ENCODE data around the gene EPB41L2.

EPB41L2 gene

DNA sequence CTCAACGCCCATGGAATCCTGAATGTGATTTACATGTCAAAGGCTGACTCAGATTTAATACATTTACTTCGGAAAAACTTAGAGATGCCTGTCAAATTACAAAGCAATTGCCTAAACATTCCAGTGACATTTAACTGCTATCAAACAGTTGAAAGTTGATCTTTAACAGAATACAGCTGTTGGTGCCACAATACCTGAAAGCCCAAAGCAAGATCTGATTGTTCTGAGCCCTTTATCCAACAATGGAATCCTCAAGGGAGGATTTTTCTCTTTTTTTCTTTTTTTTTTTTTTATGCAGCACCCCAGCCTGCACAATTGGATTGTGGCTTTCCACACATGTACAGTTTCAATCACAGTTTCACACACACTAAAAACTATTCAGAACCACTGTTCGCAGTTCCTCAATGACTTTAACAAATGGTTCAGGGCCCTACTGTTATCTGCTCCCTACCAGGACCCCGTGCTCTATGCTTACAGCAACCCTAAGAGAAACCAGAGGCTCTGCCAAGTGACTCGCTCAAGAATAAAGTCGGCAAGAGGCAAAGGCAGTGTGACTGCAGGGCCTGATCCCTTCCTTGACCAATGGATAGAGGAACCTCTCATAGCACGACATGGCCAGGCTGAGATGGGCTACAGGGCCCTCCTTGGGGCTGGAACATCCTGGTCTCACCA is 33.3 kb downstream of the EPB41L2 start:
- DNase-seq (ENCODE audit: low read depth), result peak; percentile 14
- H3K4me3 ChIP-seq (ENCODE audit: low read length), result no peak overlapping the region
- TF ChIP-seq, protein P1, sequence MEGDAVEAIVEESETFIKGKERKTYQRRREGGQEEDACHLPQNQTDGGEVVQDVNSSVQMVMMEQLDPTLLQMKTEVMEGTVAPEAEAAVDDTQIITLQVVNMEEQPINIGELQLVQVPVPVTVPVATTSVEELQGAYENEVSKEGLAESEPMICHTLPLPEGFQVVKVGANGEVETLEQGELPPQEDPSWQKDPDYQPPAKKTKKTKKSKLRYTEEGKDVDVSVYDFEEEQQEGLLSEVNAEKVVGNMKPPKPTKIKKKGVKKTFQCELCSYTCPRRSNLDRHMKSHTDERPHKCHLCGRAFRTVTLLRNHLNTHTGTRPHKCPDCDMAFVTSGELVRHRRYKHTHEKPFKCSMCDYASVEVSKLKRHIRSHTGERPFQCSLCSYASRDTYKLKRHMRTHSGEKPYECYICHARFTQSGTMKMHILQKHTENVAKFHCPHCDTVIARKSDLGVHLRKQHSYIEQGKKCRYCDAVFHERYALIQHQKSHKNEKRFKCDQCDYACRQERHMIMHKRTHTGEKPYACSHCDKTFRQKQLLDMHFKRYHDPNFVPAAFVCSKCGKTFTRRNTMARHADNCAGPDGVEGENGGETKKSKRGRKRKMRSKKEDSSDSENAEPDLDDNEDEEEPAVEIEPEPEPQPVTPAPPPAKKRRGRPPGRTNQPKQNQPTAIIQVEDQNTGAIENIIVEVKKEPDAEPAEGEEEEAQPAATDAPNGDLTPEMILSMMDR (IDR thresholded peaks at IDR 0.05; ENCODE audit: insufficient read depth, low read depth, low read length, missing control alignments), result no peak

DNA sequence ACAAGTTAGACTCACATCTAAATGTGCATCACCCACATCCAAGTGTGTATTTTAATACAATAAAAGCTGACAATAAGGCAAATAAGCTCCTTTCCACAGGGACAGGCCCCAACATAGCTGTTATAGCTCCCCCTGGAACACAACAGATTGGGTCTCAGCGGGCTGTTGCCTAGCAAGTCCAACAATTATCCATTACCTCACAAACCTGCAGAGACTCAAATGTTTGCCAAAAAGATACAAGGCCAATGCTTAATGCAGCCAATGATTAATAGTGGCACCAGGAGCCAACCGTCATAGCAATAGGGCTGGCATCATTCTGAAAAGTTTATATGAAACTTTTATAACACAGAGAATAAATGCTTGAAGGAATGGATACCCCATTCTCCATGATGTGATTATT is 35.7 kb downstream of the EPB41L2 start:
- no peak overlapping the region for H3K4me3 ChIP-seq (ENCODE audit: low read length)
- no peak for DNase-seq (ENCODE audit: low read depth)
- TF ChIP-seq, protein P1 (IDR thresholded peaks at IDR 0.05; ENCODE audit: insufficient read depth, low read depth, low read length, missing control alignments), result no peak

DNA sequence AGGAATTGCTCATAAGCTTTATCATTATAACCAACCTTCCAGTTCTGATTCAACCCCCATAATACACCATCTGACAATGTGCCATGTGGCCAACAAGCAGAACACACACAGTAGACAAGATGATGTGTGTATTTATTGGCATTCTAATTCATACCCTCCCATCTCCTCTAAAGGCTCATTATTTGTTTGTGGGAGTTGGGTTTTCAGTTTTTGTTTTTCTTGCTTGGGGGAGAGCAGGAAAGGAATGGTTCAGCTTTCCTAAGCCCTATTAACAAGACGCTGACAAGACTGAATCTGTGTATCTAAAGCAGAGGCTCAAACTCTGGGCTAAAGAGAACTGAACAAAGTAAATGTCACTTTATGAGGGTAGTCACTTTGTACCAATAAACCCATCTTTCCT is 36.8 kb downstream of the EPB41L2 start:
- no peak for DNase-seq (ENCODE audit: low read depth)
- H3K4me3 ChIP-seq (ENCODE audit: low read length), result no peak overlapping the region
- TF ChIP-seq, protein P1 (IDR thresholded peaks at IDR 0.05; ENCODE audit: insufficient read depth, low read depth, low read length, missing control alignments), result no peak

DNA sequence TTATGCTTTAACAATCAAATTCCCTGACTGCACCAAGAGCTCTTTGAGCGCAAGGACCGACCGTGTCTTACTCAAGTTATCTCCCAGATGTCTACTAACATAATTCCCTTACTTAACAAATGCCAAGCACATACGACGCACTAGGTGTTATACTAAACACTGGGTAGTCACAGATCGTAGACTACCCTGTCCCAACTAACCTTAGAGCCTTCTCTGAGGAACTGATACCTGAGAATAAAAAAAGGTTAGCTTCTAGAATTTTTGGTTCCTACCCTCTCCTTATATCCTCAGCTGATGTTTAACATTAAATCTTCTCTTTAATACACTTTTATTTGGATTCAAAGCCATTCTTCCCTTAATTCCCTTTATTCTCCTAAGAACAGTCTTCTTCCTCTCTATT is 38.5 kb downstream of the EPB41L2 start:
- TF ChIP-seq, protein P1 (IDR thresholded peaks at IDR 0.05; ENCODE audit: insufficient read depth, low read depth, low read length, missing control alignments), result no peak
- no peak for DNase-seq (ENCODE audit: low read depth)
- no peak overlapping the region for H3K4me3 ChIP-seq (ENCODE audit: low read length)

DNA sequence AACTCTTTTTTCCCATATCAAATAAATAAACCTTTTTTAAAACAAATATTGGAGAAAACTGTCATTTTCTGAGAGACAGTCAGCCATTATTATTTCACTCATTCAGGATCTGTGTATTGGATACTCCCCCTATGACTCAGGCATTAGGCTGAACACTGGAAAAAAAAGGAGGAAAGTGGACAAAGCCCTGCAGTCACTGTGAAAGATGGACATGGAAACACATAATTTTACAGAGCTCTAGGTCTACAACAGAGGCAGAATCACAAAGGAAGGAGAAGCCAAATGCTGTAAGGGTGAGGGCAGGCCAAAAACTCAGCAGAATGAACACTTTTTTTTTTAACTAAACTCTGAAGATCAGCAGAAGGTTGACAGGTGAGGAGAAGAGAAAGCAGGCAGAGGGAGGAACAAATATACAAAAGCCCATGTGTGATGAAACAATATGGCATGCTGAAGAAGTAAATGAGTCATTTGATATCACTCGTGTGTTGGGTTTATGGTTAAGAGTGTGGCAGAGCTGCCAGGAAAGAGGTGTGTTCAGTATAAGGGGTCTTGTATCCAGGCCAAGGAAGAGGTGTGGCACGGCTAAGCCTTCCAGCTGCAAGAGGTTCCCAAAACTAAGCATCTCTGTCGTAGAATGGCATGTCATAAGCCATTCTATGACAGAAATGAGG is 39.1 kb downstream of the EPB41L2 start:
- peak; percentile 77 for DNase-seq (ENCODE audit: low read depth)
- H3K4me3 ChIP-seq (ENCODE audit: low read length), result no peak overlapping the region
- TF ChIP-seq, protein P1 (IDR thresholded peaks at IDR 0.05; ENCODE audit: insufficient read depth, low read depth, low read length, missing control alignments), result no peak

DNA sequence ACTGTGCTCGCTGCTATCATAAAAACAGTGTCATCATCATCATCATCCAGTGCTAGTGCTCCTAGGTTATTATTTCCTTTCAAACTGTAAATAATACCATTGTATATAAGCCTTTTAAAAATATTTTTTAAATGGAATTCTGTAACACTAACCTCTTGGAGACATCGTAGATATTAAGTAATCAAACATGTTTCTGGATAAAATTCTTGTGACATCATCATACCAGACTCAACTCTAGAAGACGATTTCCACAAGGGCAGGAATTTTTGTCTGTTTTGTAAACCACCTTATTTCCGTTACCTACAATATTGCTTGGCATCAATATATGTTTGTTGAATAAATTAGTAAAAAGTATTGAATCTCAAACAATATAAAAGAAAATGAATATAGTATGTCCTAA is 40.4 kb downstream of the EPB41L2 start:
- no peak for DNase-seq (ENCODE audit: low read depth)
- H3K4me3 ChIP-seq (ENCODE audit: low read length), result no peak overlapping the region
- TF ChIP-seq, protein P1 (IDR thresholded peaks at IDR 0.05; ENCODE audit: insufficient read depth, low read depth, low read length, missing control alignments), result no peak

DNA sequence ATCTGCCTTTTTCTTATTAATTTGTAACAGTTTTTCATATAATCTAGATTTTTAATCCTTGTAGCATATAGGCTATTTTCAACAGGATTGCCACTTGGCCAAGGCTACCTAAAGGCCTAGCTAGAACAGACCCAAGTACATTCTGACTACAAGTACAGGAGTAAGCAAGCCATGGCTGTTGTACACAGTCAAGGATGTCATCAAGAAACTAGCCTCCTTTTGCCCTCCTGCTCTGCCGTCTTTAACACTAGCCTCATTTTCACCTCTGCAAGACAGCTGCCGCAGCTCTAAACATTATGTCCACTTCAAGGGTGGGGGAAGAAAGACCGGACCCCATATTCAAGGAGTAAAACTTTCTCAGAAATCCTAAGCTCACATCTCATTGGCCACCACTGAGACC is 45.1 kb downstream of the EPB41L2 start:
- TF ChIP-seq, protein P1 (IDR thresholded peaks at IDR 0.05; ENCODE audit: insufficient read depth, low read depth, low read length, missing control alignments), result no peak
- no peak for DNase-seq (ENCODE audit: low read depth)
- H3K4me3 ChIP-seq (ENCODE audit: low read length), result no peak overlapping the region

Data from epithelial cell of esophagus (primary cell).